H9 (cell line): ENCODE measurements around the gene FAM180A. TPM values are rescaled to one million over a fixed set of nuclear protein-coding genes. Genes with fewer than 3 reads are reported as not detected.

ENCODE experiments used
- DNase-seq: peaks from one replicate; pipeline ENCODE4 v3.0.0-alpha.2; 2017
- H2AFZ ChIP-seq: one replicate; pipeline ENCODE4 v1.6.1; 2013; ENCODE audit warnings: mild to moderate bottlenecking, low read length, control low read depth, moderate library complexity
- H2AK5ac ChIP-seq: 2 replicates; pipeline ENCODE4 v1.6.1; 2013; ENCODE audit warnings: low read length, control low read depth, mixed read lengths; ENCODE audit not compliant: insufficient read length
- H2BK120ac ChIP-seq: one replicate; pipeline ENCODE4 v1.6.1; 2013; ENCODE audit warnings: low read depth, mild to moderate bottlenecking, low read length, control low read depth, inconsistent platforms; ENCODE audit not compliant: poor library complexity, severe bottlenecking
- H2BK12ac ChIP-seq: 2 replicates; pipeline ENCODE4 v1.6.1; 2013; ENCODE audit warnings: low read length, control low read depth, mixed read lengths, low read depth; ENCODE audit not compliant: insufficient read length
- H2BK15ac ChIP-seq: 2 replicates; pipeline ENCODE4 v1.6.1; 2013; ENCODE audit warnings: low read depth, low read length, control low read depth
- H2BK20ac ChIP-seq: one replicate; pipeline ENCODE4 v1.6.1; 2013; ENCODE audit warnings: low read depth, mild to moderate bottlenecking, low read length, control low read depth, inconsistent platforms; ENCODE audit not compliant: poor library complexity, severe bottlenecking
- H2BK5ac ChIP-seq: 2 replicates; pipeline ENCODE4 v1.6.1; 2013; ENCODE audit warnings: low read length, control low read depth, mixed read lengths; ENCODE audit not compliant: insufficient read length
- H3K14ac ChIP-seq: 2 replicates; pipeline ENCODE4 v1.6.1; 2013; ENCODE audit warnings: low read length, control low read depth; ENCODE audit not compliant: insufficient read depth
- H3K18ac ChIP-seq: 2 replicates; pipeline ENCODE4 v1.6.1; 2013; ENCODE audit warnings: low read depth, mild to moderate bottlenecking, mixed read lengths, low read length, control low read depth; ENCODE audit not compliant: insufficient read length
- H3K23ac ChIP-seq: 2 replicates; pipeline ENCODE4 v1.6.1; 2013; ENCODE audit warnings: low read length, control low read depth, mixed read lengths, low read depth; ENCODE audit not compliant: insufficient read length
- H3K23me2 ChIP-seq: 2 replicates; pipeline ENCODE4 v1.6.1; 2013; ENCODE audit warnings: low read depth, mild to moderate bottlenecking, mixed read lengths, low read length, control low read depth; ENCODE audit not compliant: insufficient read length, poor library complexity, severe bottlenecking
- H3K27ac ChIP-seq: 2 replicates; pipeline ENCODE4 v1.5.1; 2013; ENCODE audit warnings: low read length, control low read depth, mixed read lengths, low read depth; ENCODE audit not compliant: insufficient read length
- H3K27me3 ChIP-seq: 2 replicates; pipeline ENCODE4 v1.6.1; 2013; ENCODE audit warnings: low read length, control low read depth, inconsistent platforms; ENCODE audit not compliant: insufficient read depth
- H3K4ac ChIP-seq: 2 replicates; pipeline ENCODE4 v1.6.1; 2013; ENCODE audit warnings: low read depth, mild to moderate bottlenecking, control low read depth, inconsistent platforms, low read length, moderate library complexity
- H3K4me1 ChIP-seq: 2 replicates; pipeline ENCODE4 v1.6.1; 2013; ENCODE audit warnings: low read length, control low read depth, inconsistent platforms; ENCODE audit not compliant: insufficient read depth
- H3K4me2 ChIP-seq: 2 replicates; pipeline ENCODE4 v1.6.1; 2013; ENCODE audit warnings: low read length, control low read depth, mixed read lengths; ENCODE audit not compliant: insufficient read length, insufficient read depth
- H3K56ac ChIP-seq: 2 replicates; pipeline ENCODE4 v1.6.1; 2013; ENCODE audit warnings: low read depth, mild to moderate bottlenecking, mixed read lengths, low read length, control low read depth; ENCODE audit not compliant: insufficient read length
- H3K79me1 ChIP-seq: 2 replicates; pipeline ENCODE4 v1.6.1; 2013; ENCODE audit warnings: low read depth, mild to moderate bottlenecking, moderate library complexity, low read length, control low read depth, inconsistent platforms; ENCODE audit not compliant: insufficient read depth, poor library complexity, severe bottlenecking
- H3K79me2 ChIP-seq: 2 replicates; pipeline ENCODE4 v1.6.1; 2013; ENCODE audit warnings: low read length, control low read depth, inconsistent platforms; ENCODE audit not compliant: insufficient read depth
- H3K9ac ChIP-seq: 2 replicates; pipeline ENCODE4 v1.6.1; 2013; ENCODE audit warnings: low read length, control low read depth, mixed read lengths; ENCODE audit not compliant: insufficient read length; ENCODE audit errors: extremely low read depth
- H3K9me3 ChIP-seq: one replicate; pipeline ENCODE4 v1.6.1; 2013; ENCODE audit warnings: low read depth, low read length, inconsistent platforms; ENCODE audit not compliant: control insufficient read depth
- H3T11ph ChIP-seq: one replicate; pipeline ENCODE4 v1.6.1; 2013; ENCODE audit warnings: mild to moderate bottlenecking, low read length, control low read depth, inconsistent platforms
- H4K20me1 ChIP-seq: one replicate; pipeline ENCODE4 v1.6.1; 2013; ENCODE audit not compliant: control insufficient read depth, insufficient read length, insufficient read depth
- H4K5ac ChIP-seq: 2 replicates; pipeline ENCODE4 v1.6.1; 2013; ENCODE audit warnings: low read depth, mild to moderate bottlenecking, mixed read lengths, low read length, control low read depth; ENCODE audit not compliant: insufficient read length
- H4K8ac ChIP-seq: replicated peaks from 2 replicates; pipeline ENCODE4 v1.6.1; 2013; ENCODE audit warnings: low read length, control low read depth, mixed read lengths, low read depth; ENCODE audit not compliant: insufficient read length
- H4K91ac ChIP-seq: 2 replicates; pipeline ENCODE4 v1.6.1; 2013; ENCODE audit warnings: low read depth, mild to moderate bottlenecking, moderate library complexity, mixed read lengths, low read length, control low read depth; ENCODE audit not compliant: insufficient read length
- H3K27ac Mint-ChIP-seq, 3 experiments: 2 replicates in 2 of 3; 3 replicates in 1 of 3; pipeline ENCODE4 v1.8.0; 2020 to 2021; ENCODE audit warnings: mixed read lengths in 3 of 3, mild to moderate bottlenecking in 1 of 3, moderate library complexity in 1 of 3
- H3K27me3 Mint-ChIP-seq: 2 replicates; pipeline ENCODE4 v1.8.0; 2021; ENCODE audit warnings: low read depth, mild to moderate bottlenecking, moderate library complexity, mixed read lengths
- H3K36me3 Mint-ChIP-seq, 3 experiments: 2 replicates in 2 of 3; 3 replicates in 1 of 3; pipeline ENCODE4 v1.8.0; 2020 to 2021; ENCODE audit warnings: low read depth in 3 of 3, mixed read lengths in 3 of 3; ENCODE audit not compliant: insufficient read depth in 1 of 3
- H3K4me1 Mint-ChIP-seq, 2 experiments: 2 replicates each; pipeline ENCODE4 v1.8.0; 2020; ENCODE audit warnings: mixed read lengths in 2 of 2
- H3K4me3 Mint-ChIP-seq, 2 experiments: 2 replicates in 1 of 2; 3 replicates in 1 of 2; pipeline ENCODE4 v1.8.0; 2020 to 2021; ENCODE audit warnings: mild to moderate bottlenecking in 2 of 2, mixed read lengths in 2 of 2, moderate library complexity in 1 of 2
- H3K9me3 Mint-ChIP-seq, 2 experiments: 2 replicates in 1 of 2; 3 replicates in 1 of 2; pipeline ENCODE4 v1.8.0; 2020; ENCODE audit warnings: mild to moderate bottlenecking in 2 of 2, mixed read lengths in 2 of 2, moderate library complexity in 1 of 2
- CTCF ChIP-seq: fragments of 200-600 bp; sonication (generic); conservative IDR thresholded peaks from 3 replicates; pipeline ENCODE4 v1.8.0; 2021; ENCODE audit warnings: antibody characterized with exemption, mild to moderate bottlenecking
- WGBS: extraction: QIAGEN DNeasy Blood & Tissue Kit; methylation state at CpG from one replicate; pipeline ENCODE4 v1.1.7; 2013; ENCODE audit warnings: missing lambda C conversion rate, low lambda C conversion rate, mixed read lengths; ENCODE audit not compliant: insufficient read length; ENCODE audit errors: extremely low coverage; 5-methylcytosine and 5-hydroxymethylcytosine counted together
- total RNA-seq: library from RNA; stranded (reverse); gene quantifications from 2 replicates; pipeline ENCODE4 v1.2.1, GENCODE V29; 2021

Gene FAM180A
- total RNA-seq, 1 experiment from 2014 or later, result not detected

- Histone ChIP-seq H3K79me1 (no peaks in the 10 kb centered on the region), H3K79me2 (no peaks in the 10 kb centered on the region), H3K23ac (no peak overlapping the region), H3K27ac (no peak overlapping the region), H3K4ac (no peak overlapping the region), H2AFZ (no peak overlapping the region), H2AK5ac (no peak overlapping the region), H3K4me2 (no peak overlapping the region), H2BK5ac (no peak overlapping the region), H2BK120ac (no peak overlapping the region), H3K56ac (no peak overlapping the region), H3K9ac (no peak overlapping the region), H4K91ac (no peak overlapping the region), H3K27me3 (no peaks in the 10 kb centered on the region), H3K9me3 (no peaks in the 10 kb centered on the region), H2BK15ac (no peak overlapping the region), H4K8ac (no peak overlapping the region), H2BK12ac (no peak overlapping the region), H3T11ph (no peak overlapping the region), H3K4me1 (no peaks in the 10 kb centered on the region), H3K23me2 (no peaks in the 10 kb centered on the region), H2BK20ac (no peak overlapping the region), H4K5ac (no peak overlapping the region), H4K20me1 (no peaks in the 10 kb centered on the region), H3K18ac (no peak overlapping the region), H3K14ac (no peak overlapping the region)
- 0 out of 7 replicates have a peak, but pooled peaks cover 0 to 6% (median 0%) of the 10 kb centered on the region in 3 experiments for H3K36me3 Mint-ChIP-seq
- TF ChIP-seq CTCF, result no peak
- no peak for DNase-seq
- no peak overlapping the region for H3K4me3 Mint-ChIP-seq
- H3K27ac Mint-ChIP-seq, result no peak overlapping the region
- peaks cover 0 to 3% of the 10 kb centered on the region in 2 experiments; a peak in 1 of 5 replicates for H3K9me3 Mint-ChIP-seq
- H3K4me1 Mint-ChIP-seq, result peaks cover 0 to 6% of the 10 kb centered on the region in 2 experiments; a peak in 2 of 4 replicates
- no CpG with 5 or more reads among the region's 3 CpGs for WGBS
- peaks cover 3% of the 10 kb centered on the region for H3K27me3 Mint-ChIP-seq
Measured at GRCh38 chr7:135789956-135790355, 41.3 kb upstream of the FAM180A start.
